Brain pericyte (primary cell): ENCODE measurements around the gene OLFML3.
A peak's percentile ranks its signal among the peaks of the same experiment; 100 is the strongest.
"Not testable (repeated sequence)": the region's sequence is repeated elsewhere in the genome, so short reads cannot be mapped to it uniquely, and the experiment has no call there.

ENCODE experiments used
- DNase-seq: peaks from one replicate; pipeline ENCODE4 v3.0.0-alpha.2; 2012; ENCODE audit warnings: low read depth, low spot score

OLFML3 gene

DNA sequence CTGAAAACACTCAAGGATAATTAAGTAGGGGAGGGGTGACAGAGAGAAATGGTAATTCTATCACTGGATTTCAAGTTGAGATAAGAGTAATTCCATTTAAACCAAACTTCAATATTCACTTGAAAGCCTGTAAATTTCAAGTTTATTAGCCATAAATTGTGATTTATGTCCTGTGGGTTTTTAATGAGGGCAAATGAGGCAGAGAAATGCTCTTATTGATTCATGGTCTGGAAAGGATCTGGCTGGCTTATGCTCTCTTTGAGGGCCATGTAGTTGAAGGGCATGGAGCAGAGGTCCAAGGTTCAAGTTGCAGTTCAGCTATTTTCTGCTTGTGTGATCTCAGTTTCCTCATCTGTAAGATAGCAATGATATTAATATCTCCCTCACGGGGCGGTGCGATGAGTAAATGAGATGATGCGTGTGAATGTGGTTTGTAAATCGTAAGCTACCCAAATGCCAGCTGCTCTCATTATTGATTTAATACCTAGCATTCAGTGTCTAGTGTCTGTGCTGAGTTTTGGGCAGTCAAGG lies 12.3 kb downstream of the OLFML3 start:
- DNase-seq: no peak

DNA sequence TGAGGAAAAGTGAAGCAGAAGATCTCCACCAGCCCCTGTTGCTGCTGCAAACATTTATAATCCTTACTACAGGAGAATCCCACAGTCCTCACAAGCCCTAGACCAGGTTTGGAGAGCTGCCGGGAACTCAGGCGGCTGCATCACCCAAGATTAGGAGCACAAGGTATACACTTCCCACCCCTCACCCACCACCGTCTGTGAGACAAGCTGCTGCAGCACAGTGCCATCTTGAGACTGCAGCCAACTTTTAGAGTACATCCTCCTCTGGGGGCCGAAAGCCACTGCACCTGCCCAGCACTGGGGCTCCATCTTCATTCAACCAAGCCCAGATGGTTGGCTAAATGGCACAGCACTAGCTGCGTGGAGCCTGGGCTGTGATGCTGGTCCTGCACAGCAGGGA lies 13.8 kb downstream of the OLFML3 start:
- DNase-seq: no peak

DNA sequence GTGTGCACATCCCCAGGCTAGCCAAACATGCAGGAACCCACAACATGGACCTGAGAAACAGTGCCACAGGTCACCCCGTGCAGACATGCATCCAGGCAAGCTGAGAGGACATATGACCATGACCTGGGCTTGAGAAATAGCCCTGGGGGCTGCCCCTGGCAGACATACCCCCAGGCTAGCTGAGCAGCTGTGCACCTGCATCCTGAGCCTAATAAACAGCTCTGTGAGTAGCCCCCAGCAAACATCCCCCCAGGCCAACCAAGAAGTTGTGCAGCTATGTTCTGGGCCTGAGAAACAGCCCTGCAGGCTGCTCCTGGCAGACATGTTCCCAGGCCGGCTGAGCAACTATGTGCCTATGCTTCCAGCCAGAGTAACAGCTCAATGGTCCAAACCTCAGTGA lies 14.5 kb downstream of the OLFML3 start:
- no peak for DNase-seq

DNA sequence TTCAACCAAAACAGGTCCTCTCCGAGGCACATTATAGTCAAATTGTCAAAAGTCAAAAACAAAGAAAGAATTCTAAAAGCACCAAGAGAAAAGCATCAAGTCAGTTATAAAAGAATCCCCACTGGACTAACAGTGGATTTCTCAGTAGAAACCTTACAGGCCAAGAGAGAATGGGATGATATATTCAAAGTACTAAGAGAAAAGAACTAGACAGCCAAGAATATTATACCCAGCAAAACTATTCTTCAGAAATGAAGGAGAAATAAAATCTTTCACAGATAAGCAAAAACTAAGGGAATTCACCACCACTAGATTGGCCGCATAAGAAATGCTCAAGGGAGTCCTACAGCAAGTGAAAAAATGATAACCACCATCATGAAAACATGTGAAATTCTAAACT lies 16.1 kb downstream of the OLFML3 start:
- DNase-seq: no peak

DNA sequence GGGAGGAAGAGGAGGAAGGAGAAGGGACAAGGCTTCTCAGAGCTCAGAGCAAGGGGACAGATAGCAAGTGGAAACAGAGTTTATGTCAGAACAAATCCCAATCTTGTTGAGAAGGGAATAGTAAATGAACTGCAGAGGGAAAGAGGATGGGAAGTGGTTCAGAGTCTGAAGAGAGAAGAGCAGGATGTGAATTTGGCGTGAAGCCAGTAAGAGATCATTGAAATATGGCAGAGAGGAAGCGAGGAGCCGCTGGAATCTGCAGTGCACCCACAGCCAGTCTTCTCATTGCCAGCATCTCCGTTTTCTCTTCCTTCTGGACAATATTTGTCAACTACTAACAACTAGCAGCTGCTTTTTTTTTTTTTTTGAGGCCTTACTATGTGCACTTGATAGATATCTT lies 19.1 kb downstream of the OLFML3 start:
- DNase-seq: no peak

DNA sequence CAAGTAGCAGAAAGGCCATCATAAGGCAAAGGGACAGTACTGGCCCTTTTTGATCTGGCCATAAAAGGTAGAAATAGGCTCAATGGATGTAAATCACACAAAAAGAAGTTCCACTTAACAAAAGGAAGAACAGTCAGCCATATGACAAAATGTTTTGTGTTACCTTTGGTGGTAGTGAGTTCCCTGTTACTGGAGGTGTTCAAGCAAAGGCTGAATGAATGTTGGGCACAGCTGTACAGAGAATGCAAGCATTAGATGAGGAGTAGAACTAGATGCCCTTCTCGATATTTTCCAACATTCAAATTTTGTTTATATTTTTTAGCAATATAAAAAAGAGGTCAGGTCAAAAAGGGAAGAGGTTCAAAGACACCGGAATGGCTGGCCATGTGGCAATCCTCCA lies 20.0 kb downstream of the OLFML3 start:
- DNase-seq: no peak

DNA sequence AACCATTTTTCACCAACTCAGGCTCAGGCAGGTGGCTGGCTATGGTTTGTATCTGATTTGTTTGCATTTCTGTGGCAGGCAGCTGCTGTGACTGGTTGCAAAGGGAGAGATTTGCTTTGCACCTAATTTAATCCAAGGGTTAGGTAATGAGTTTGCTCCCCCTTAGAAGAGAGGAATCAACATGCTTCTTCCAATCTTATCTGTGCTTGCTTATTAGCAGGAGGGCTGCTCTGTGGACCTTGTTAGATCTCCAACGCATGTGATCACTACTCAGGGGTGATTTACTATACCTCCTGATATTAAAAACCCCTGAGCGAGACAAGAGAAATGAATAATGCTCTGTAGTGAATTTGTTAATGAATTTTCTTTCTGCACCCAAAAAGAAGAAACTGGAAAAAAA lies 20.5 kb downstream of the OLFML3 start:
- no peak for DNase-seq

DNA sequence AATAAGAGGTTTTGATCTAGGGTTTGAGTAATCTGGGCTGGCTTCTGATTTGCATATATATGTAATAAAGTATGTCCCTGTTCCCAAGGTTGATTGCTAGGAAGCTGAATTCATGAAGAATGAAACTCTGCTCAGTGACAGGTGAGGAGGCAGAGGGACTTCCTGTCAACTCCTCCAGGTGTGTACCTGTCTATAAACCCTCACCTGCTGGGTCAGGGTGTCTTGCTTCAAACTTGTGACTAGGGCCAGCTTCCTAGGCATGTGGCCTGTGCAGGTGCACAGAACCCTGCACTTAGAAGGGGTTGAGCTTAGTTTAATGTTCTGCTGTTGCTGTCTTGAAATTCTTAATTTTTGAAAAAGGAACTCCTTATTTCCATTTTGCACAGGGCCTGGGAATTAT lies 21.1 kb downstream of the OLFML3 start:
- DNase-seq: no peak

DNA sequence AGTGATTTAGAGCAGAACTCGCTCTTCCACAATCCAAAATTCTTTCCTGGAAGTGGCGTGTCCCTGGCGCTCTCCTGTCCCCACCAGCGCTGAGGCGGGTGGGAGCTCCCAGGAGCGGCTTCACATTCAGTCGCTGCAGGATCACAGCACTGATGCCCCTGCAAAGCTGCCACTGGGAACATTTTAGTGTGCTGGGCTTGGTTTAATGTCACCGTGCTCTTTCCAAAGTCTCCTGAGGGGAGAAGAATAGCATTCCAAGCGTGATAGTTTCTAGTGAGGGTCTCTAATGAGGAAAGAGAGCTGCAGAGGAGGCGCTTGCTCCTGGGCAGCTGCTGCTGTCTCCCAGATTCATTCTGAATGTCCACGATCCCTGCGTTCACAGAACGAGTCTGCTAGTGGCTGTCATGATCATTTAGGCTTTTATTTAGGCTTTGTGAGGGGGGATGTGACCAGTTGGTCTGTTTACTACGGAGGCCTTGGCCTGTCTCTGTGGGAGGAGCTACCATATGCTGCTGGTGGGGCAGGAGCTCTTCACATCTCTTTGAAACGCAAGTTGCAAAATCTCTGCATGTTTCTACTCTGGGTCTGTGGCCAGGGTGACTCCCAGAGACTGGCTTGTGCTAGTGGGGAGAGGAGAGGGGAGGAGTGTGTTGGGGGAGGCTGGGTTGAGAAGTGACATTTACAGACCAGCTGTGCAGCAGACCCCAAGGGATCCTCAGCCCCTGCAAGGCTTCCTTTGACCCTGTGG lies 23.4 kb downstream of the OLFML3 start:
- DNase-seq: no peak

DNA sequence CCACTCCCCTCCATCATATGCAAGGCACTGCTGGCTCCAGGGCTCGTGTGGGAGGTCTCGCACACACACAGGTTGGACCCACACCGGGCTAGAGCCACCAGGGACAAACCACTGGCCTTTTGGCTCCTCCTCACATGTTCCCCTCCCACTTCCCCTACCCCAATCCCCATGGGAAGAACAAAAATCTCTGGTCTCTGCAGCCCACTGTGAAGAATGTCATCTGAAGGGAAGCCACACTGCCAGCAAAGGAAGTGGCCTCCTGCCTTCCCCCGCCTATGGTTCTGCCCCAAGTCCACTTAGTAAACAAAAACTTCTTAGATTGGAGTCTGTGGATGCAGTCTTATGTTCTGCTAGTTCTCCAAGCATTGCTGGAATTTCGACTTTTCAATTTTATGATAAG lies 24.2 kb downstream of the OLFML3 start:
- no peak for DNase-seq

DNA sequence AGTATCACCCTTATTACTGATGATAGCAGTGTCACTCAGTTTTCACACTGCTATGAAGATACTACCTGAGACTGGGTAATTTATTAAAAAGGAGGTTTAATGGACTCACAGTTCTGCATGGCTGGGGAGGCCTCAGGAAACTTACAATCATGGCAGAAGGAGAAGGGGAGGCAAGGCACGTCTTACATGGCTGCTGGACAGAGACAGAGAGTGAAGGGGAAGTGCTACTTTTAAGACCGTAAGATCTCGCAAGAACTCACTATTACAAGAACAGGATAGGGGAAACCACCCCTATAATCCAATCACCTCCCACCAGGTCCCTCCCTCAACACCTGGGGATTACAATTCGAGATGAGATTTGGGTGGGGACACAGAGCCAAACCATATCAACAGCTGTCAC lies 27.6 kb downstream of the OLFML3 start:
- not testable (repeated sequence) for DNase-seq

DNA sequence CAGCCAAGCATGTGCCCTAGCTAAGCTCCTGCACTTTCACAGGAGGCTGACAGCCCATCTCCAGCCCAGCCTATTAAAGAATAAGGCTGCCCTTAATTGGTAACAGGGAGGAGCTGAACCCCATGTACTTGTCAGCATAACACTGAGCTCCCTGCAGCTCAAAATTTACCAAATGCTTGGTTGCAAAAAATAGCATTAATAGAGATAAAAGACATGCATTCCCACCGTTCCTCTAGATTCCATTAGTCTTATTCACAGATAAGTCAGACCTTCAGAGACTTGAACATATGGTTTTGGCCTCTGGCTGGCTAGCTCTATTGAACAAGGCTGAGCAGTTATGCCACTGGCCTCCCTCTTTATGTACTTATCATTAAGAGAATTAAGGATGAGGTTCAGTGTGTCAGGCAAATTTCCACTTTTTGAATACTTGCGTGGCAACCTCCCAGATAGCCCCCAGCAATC lies 29.2 kb downstream of the OLFML3 start:
- DNase-seq: no peak

DNA sequence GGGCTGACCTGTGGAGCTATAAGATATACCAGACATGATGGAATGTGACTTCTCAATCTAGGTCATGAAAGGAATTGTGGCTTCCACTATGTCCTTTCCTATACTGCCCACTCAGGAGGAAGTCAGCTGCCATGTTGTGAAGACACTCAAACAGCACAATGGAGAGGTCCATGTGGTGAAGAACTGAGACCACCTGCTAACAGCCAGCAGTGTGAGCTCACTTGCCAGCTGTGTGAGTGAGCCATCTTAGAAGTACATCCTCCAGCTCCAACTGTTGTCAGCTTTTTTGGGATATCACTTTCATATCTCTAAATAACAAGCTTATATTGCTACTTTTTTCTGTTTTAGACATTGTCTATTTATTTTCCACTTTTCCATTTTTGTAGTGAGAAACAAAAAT lies 29.7 kb downstream of the OLFML3 start:
- no peak for DNase-seq

DNA sequence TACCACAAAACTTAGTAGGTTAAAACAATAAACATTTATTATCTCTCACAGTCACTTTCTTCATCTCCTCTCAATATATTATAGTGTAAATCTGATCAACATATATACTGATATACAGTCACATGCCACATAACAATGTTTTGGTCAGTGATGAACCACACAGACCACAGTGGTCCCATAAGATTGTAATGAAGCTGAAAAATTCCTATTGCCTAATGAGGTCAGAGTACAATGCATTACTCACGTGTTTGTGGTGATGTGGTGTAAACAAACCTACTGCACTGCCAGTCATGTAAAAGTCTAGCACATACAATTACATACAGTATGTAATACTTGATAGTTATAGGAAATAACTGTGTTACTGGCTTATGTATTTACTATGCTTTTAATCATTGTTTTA lies 30.1 kb downstream of the OLFML3 start:
- DNase-seq: no peak

DNA sequence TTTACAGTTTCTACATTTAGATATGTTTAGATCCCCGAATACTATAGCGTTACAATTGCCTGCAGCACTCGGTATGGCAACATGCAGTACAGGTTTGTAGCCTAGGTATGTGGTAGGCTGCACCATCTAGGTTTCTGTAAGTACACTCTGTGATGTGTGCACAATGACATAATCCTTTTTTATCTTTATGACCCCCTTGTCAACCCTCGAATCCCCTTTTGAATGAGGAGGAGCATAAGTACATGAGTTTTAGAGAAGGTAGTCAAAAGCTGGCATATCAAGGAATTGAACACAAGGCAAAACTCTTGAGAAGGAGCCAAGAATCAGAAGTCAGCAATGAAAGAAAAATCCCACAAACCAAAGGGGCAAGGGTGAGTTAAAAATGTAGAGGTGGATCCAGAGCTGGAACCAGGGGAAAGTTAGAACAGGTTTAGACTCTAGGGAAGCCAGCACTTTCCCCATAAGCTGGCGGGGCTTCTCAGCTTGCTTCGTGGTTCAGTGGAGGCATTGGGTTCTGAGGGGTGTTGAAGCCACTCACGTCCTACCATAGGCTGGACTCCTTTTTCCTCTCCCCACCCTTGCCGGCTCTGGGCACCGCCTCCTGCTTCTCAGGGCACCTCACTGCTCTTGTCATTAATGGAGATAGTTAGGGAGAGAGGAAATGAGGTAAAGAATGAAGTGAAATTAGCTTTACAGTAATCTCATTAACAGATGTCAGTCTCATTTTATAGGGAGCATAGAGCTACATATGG lies 31.3 kb downstream of the OLFML3 start:
- DNase-seq: no peak

DNA sequence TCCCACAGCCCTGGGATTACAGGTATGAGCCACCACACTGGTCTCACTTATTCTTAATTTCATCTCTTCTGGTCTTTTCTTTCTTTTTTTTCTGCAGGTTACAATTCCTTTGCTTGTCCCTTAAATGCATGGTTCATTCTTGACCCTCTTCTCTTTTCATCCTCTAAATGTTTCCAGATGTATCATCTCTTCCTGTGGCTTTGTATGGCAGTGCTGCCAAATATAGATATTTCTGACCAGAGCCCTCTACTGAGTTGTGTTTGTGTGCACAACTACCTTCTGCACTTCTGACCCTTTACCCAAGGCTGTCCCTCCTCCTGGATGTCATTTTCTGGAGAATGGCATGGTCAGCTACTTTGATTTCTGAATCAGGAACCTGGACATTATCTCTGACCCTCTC lies 32.5 kb downstream of the OLFML3 start:
- no peak for DNase-seq

DNA sequence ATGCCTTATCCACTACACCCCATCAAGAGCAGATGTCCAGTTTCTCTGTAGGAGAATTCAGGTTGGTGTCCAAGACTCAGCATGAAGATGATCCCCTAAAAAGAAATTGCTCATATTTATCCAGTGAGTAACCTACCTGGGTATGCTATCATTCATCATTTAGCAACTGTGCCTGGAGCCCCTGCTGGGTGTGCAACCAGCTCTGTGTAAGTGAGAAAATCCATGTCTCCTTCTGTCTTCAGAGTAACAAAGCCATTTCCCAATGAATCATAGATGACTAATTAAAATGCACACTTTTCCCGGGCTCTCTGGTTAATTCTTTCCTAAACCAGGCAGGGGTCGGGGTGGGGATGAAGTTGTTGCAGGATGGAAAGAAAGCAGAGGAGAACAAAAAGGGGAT lies 35.8 kb downstream of the OLFML3 start:
- no peak for DNase-seq

DNA sequence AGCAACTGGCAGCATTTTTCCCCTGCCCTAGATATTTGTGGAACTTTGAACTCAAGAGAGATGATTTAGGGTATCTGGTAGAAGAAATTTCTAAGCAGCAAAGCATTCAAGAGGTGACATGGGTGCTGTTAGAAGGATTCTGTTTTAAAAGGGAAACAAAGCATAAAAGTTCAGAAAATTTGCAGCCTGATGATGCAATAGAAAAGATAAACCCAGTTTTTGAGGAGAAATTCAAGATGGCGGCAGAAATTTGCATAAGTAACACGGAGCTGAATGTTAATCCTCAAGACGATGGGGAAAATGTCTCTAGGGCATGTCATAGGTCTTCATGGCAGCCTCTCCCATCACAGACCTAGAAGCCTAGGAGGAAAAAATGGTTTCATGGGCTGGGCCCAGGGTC lies 40.5 kb downstream of the OLFML3 start:
- DNase-seq: not testable (repeated sequence)

DNA sequence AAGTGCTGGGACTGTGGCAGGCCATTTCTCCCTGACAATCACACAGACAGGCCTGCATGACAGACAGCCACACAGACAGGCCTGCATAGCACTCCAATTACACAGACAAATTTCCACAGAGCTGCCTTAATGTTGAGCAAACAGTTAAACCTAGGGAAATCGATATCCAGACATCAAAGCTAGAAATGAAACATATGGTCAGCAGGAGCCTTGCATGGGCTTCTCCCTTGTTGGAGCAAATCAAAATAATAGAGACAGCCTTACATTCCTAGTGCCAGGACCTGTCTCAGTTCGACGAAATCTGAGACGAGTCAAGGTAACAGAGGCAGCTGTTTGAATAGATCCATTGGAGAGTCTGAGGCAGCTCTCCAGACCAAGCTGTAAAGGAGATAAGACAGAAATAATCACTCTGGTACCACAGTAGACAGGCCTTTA lies 42.4 kb downstream of the OLFML3 start:
- no peak for DNase-seq

DNA sequence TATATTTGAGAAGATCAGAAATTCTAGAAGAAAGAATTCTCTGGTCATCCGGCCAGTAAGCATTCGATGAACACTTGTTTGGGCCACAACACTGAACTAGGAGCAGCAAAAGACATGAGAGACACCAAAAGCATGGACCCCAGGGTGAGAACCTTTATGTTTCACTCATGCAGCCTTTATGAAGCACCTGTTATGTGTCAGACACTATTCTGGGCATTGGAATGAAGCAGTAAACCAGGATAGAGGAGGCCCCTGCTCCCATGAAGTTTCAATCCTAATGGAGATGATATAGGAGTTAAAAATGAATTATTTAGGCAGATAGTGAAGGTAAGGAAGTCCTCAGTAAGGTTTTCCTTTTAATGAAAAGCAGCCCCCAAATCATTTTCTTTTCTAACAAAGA lies 43.6 kb downstream of the OLFML3 start:
- no peak for DNase-seq

DNA sequence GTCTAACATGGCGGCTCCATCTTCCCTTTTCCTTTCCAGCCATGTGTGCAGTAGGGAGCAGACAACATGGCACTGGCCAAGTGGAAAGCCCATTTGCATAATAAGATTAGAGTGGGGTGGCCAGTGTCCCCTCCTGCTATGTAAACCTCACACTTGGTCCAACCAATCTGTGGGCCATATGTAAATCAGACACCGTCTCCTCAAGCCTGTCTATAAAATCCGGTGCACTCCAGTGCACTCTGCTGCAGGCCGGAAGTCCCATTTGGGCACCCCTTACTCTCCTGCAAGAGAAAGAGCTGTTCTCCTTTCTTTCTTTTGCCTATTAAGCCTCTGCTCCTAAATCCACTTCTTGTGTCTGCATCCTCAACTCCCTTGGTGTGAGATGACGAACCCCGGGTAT lies 44.1 kb downstream of the OLFML3 start:
- DNase-seq: no peak

DNA sequence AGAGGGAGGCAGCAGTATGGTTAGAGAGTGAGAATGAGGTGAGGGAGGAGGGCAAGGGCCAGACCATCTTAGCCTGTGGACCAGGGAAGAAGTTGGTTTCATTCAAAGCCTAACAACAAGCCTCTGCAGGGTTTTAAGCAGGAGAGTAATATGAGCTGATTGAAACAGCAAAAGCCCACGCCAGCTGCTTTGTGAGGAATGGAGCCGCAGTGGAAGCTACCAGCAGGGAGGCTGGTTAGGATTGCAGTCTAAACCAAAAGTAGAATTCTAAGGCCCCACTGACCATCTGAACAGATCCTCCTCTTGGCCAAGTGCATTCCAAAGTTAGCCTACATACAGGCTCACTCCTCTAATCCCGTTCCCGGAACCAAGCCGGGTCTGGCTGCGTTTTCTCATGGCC lies 44.8 kb downstream of the OLFML3 start:
- peak; percentile 63 for DNase-seq
